HepG2 (cell line): ENCODE data around the gene CYP2W1. TPM values are rescaled to one million over a fixed set of nuclear protein-coding genes. Genes with fewer than 3 reads are reported as not detected.

Experiments
- ATM ChIP-seq: fragments of 450-650 bp; IDR thresholded peaks from 2 replicates; pipeline ENCODE4 v1.7.1; 2017; ENCODE audit warnings: mild to moderate bottlenecking, borderline replicate concordance
- CBX1 ChIP-seq: IDR thresholded peaks from one replicate; pipeline ENCODE4 v1.6.1; 2016; ENCODE audit warnings: antibody characterized with exemption, low read depth
- FOXK1 ChIP-seq: sonication (generic); formaldehyde crosslinking; IDR thresholded peaks from 2 replicates; pipeline ENCODE4 v1.4.0; 2020; ENCODE audit warnings: low read depth, missing genetic modification reagents, borderline replicate concordance
- HNRNPK ChIP-seq: fragments of 200-400 bp; formaldehyde crosslinking; IDR thresholded peaks from 2 replicates; pipeline ENCODE4 v1.6.1; 2018; ENCODE audit warnings: low read length, low read depth, moderate library complexity, mild to moderate bottlenecking; ENCODE audit not compliant: poor library complexity, severe bottlenecking
- MIXL1 ChIP-seq: IDR thresholded peaks from 2 replicates; pipeline ENCODE4 v1.6.1; 2016
- MLLT10 ChIP-seq: sonication (generic); formaldehyde crosslinking; IDR thresholded peaks from 2 replicates; pipeline ENCODE4 v1.4.0; 2020; ENCODE audit warnings: missing genetic modification reagents
- NKX3-1 ChIP-seq: sonication (generic); formaldehyde crosslinking; IDR thresholded peaks from 2 replicates; pipeline ENCODE4 v1.5.0; 2020; ENCODE audit warnings: missing genetic modification reagents
- PITX1 ChIP-seq: sonication (generic); formaldehyde crosslinking; IDR thresholded peaks from 2 replicates; pipeline ENCODE4 v1.5.1; 2020; ENCODE audit warnings: mild to moderate bottlenecking, missing genetic modification reagents
- PRMT3 ChIP-seq: sonication (generic); formaldehyde crosslinking; IDR thresholded peaks from 2 replicates; pipeline ENCODE4 v1.8.1; 2022; ENCODE audit warnings: low read depth, mild to moderate bottlenecking, moderate library complexity, missing genetic modification reagents, borderline replicate concordance
- RBFOX2 ChIP-seq: fragments of 200-400 bp; formaldehyde crosslinking; IDR thresholded peaks from 2 replicates; pipeline ENCODE4 v1.6.1; 2017; ENCODE audit warnings: low read depth, mild to moderate bottlenecking, low read length
- WIZ ChIP-seq: sonication (generic); formaldehyde crosslinking; IDR thresholded peaks from 2 replicates; pipeline ENCODE4 v1.5.1; 2020; ENCODE audit warnings: mild to moderate bottlenecking, missing genetic modification reagents
- ZFAT ChIP-seq: sonication (generic); formaldehyde crosslinking; conservative IDR thresholded peaks from 2 replicates; pipeline ENCODE4 v1.8.1; 2023; ENCODE audit warnings: missing genetic modification reagents, inconsistent platforms
- ZNF446 ChIP-seq: sonication (generic); formaldehyde crosslinking; IDR thresholded peaks from 2 replicates; pipeline ENCODE4 v1.5.0; 2020; ENCODE audit warnings: mild to moderate bottlenecking, missing genetic modification reagents
- ZNF496 ChIP-seq: sonication (generic); formaldehyde crosslinking; IDR thresholded peaks from 2 replicates; pipeline ENCODE4 v1.8.1; 2023; ENCODE audit warnings: mild to moderate bottlenecking, moderate library complexity, missing genetic modification reagents; ENCODE audit not compliant: insufficient replicate concordance
- ZNF660 ChIP-seq: sonication (generic); formaldehyde crosslinking; IDR thresholded peaks from 2 replicates; pipeline ENCODE4 v1.5.1; 2020; ENCODE audit warnings: mild to moderate bottlenecking, low read depth, missing genetic modification reagents, borderline replicate concordance
- ZNF674 ChIP-seq: sonication (generic); formaldehyde crosslinking; IDR thresholded peaks from 2 replicates; pipeline ENCODE4 v1.5.0; 2020; ENCODE audit warnings: low read depth, mild to moderate bottlenecking, missing genetic modification reagents
- ZNF761 ChIP-seq: sonication (generic); formaldehyde crosslinking; conservative IDR thresholded peaks from 2 replicates; pipeline ENCODE4 v1.4.0; 2020; ENCODE audit warnings: mild to moderate bottlenecking, missing genetic modification reagents
- ZNF841 ChIP-seq: sonication (generic); formaldehyde crosslinking; IDR thresholded peaks from 2 replicates; pipeline ENCODE4 v1.8.1; 2023; ENCODE audit warnings: missing genetic modification reagents, borderline replicate concordance
- ZSCAN31 ChIP-seq: sonication (generic); formaldehyde crosslinking; IDR thresholded peaks from 2 replicates; pipeline ENCODE4 v1.5.0; 2020; ENCODE audit warnings: low read depth, mild to moderate bottlenecking, missing genetic modification reagents
- polyA plus RNA-seq, 8 experiments: library from polyadenylated mRNA; depleted of rRNA in 3 of 8; stranded (reverse) in 7 of 8; unstranded in 1 of 8; fragments of >200 nt; fragmentation: Illumina TruSeq in 4 of 8; extraction: Trizol in 4 of 8; gene quantifications; 2 replicates each; pipeline versions ENCODE4 v1.2.1 to v1.2.3, GENCODE V29; 2011 to 2016; ENCODE audit warnings: low read depth in 4 of 8, missing spikeins in 1 of 8, mixed read lengths in 1 of 8; ENCODE audit not compliant: insufficient read depth in 1 of 8
- total RNA-seq, 5 experiments: library from RNA; depleted of rRNA; stranded (reverse); fragments of >200 nt; fragmentation: Illumina TruSeq; extraction: Trizol; gene quantifications; 2 replicates each; pipeline ENCODE4 v1.2.3, GENCODE V29; 2016; ENCODE audit warnings: low read depth in 1 of 5
- TF ChIP-seq, protein P1 (sequence below): sonication (generic); formaldehyde crosslinking; IDR thresholded peaks from 2 replicates; pipeline ENCODE4 v1.8.1; 2022; ENCODE audit warnings: low read depth, mild to moderate bottlenecking, missing genetic modification reagents
- TF ChIP-seq, protein P2 (sequence below): IDR thresholded peaks from 2 replicates; pipeline ENCODE4 v1.6.1; 2018; ENCODE audit warnings: missing genetic modification reagents, mild to moderate bottlenecking, missing compliant biosample characterization
- TF ChIP-seq, protein P3 (sequence below): IDR thresholded peaks from 2 replicates; pipeline ENCODE4 v1.6.1; 2016; ENCODE audit warnings: low read depth
- TF ChIP-seq, protein P4 (sequence below): sonication (generic); formaldehyde crosslinking; IDR thresholded peaks from 2 replicates; pipeline ENCODE4 v1.9.0; 2021; ENCODE audit warnings: missing genetic modification reagents, mild to moderate bottlenecking, borderline replicate concordance

Gene CYP2W1
- total and polyA plus RNA-seq, 2 of the 13 experiments (the other 11 are each of a cell fraction or from before 2014, with no cell fraction given) = 19.5 to 31.7 TPM

DNA sequence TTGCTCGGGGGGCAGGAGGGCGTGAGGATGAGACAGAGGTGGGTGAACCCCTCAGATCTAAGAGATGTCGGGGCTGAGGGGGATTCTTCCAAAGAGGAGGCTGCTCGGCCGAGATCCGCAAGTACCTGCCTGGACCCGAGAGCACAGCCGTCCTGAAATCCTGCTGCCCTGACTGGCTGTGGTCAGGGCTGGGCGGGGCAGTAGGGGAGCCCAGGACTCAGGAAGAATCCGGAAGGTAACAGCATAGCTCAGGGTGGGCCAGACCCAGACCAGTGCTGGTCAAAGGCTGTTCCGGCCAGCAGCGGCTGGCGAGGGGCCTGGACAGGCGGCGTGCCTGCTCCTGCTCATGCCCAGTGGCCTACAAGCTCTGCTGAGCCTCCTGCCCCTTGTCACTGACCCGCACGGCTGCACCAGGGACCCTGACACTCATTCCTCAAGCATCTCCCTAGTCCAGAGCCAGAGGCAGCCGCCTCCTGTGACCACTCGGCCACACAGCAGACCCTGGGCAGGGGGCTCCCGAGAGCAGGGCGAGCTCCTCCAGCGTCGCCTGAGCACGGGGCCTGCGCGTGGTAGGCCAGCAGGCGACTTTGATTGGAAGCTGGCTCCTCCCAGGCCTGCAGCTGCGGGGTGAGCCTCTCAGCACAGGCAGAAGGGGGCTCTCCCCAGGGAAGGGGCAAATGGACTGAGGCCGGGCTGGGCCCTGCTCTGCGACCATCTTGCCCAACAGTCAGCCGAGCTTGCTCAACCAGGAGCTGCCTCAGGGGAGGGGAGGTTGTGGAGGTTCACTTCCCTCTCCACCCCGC lies 25.4 kb upstream of the CYP2W1 start (continued):
- TF ChIP-seq ZNF841 (CRISPR knock-in tag) (no peak), HNRNPK (no peak), ZFAT (CRISPR knock-in tag) (no peak), ZNF446 (peak; percentile 97), ZSCAN31 (CRISPR knock-in tag) (peak; percentile 98), ZNF660 (CRISPR knock-in tag) (no peak), RBFOX2 (peak; percentile 91), CBX1 (peak; percentile 60), WIZ (CRISPR knock-in tag) (peak; percentile 48; the same call in 1 of the 2 replicates), NKX3-1 (CRISPR knock-in tag) (peak; percentile 88; the same call in 1 of the 2 replicates), PRMT3 (CRISPR knock-in tag) (no peak), ATM (no peak), MIXL1 (no peak), MLLT10 (CRISPR knock-in tag) (no peak), FOXK1 (CRISPR knock-in tag) (no peak; the same call in 1 of the 2 replicates), ZNF496 (no peak), PITX1 (CRISPR knock-in tag) (peak; percentile 51), ZNF674 (CRISPR knock-in tag) (peak; percentile 89; the same call in 1 of the 2 replicates), ZNF761 (CRISPR knock-in tag) (peak; percentile 86; the same call in 1 of the 2 replicates)
- TF ChIP-seq, protein P1, sequence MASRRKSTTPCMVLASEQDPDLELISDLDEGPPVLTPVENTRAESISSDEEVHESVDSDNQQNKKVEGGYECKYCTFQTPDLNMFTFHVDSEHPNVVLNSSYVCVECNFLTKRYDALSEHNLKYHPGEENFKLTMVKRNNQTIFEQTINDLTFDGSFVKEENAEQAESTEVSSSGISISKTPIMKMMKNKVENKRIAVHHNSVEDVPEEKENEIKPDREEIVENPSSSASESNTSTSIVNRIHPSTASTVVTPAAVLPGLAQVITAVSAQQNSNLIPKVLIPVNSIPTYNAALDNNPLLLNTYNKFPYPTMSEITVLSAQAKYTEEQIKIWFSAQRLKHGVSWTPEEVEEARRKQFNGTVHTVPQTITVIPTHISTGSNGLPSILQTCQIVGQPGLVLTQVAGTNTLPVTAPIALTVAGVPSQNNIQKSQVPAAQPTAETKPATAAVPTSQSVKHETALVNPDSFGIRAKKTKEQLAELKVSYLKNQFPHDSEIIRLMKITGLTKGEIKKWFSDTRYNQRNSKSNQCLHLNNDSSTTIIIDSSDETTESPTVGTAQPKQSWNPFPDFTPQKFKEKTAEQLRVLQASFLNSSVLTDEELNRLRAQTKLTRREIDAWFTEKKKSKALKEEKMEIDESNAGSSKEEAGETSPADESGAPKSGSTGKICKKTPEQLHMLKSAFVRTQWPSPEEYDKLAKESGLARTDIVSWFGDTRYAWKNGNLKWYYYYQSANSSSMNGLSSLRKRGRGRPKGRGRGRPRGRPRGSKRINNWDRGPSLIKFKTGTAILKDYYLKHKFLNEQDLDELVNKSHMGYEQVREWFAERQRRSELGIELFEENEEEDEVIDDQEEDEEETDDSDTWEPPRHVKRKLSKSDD (CRISPR knock-in tag) = peak; percentile 77; the same call in 1 of the 2 replicates
- TF ChIP-seq, protein P2, sequence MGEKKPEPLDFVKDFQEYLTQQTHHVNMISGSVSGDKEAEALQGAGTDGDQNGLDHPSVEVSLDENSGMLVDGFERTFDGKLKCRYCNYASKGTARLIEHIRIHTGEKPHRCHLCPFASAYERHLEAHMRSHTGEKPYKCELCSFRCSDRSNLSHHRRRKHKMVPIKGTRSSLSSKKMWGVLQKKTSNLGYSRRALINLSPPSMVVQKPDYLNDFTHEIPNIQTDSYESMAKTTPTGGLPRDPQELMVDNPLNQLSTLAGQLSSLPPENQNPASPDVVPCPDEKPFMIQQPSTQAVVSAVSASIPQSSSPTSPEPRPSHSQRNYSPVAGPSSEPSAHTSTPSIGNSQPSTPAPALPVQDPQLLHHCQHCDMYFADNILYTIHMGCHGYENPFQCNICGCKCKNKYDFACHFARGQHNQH (CRISPR knock-in tag) = peak; percentile 89; the same call in 1 of the 2 replicates
- TF ChIP-seq, protein P3, sequence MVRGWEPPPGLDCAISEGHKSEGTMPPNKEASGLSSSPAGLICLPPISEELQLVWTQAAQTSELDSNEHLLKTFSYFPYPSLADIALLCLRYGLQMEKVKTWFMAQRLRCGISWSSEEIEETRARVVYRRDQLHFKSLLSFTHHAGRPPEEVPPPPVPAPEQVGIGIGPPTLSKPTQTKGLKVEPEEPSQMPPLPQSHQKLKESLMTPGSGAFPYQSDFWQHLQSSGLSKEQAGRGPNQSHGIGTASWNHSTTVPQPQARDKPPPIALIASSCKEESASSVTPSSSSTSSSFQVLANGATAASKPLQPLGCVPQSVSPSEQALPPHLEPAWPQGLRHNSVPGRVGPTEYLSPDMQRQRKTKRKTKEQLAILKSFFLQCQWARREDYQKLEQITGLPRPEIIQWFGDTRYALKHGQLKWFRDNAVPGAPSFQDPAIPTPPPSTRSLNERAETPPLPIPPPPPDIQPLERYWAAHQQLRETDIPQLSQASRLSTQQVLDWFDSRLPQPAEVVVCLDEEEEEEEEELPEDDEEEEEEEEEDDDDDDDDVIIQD (CRISPR knock-in tag) = no peak; the same call in 1 of the 2 replicates
- TF ChIP-seq, protein P4, sequence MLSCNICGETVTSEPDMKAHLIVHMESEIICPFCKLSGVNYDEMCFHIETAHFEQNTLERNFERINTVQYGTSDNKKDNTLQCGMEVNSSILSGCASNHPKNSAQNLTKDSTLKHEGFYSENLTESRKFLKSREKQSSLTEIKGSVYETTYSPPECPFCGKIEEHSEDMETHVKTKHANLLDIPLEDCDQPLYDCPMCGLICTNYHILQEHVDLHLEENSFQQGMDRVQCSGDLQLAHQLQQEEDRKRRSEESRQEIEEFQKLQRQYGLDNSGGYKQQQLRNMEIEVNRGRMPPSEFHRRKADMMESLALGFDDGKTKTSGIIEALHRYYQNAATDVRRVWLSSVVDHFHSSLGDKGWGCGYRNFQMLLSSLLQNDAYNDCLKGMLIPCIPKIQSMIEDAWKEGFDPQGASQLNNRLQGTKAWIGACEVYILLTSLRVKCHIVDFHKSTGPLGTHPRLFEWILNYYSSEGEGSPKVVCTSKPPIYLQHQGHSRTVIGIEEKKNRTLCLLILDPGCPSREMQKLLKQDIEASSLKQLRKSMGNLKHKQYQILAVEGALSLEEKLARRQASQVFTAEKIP (CRISPR knock-in tag) = no peak
